Gastroesophageal sphincter (tissue), 4 donors: ENCODE results near the gene HLA-DOA. TPM values are rescaled to one million over a fixed set of nuclear protein-coding genes. Genes with fewer than 3 reads are reported as not detected.

Experiments used
- ATAC-seq: fragments of 150-250 bp; one replicate; pipeline ENCODE4 v1.9.1; 2016; ENCODE audit warnings: mild to moderate bottlenecking, moderate library complexity
- H3K27ac ChIP-seq, 4 donors: fragments of 200-600 bp; sonication (generic) in 3 of 4; 1 replicate in 3 of 4; 2 replicates in 1 of 4; pipeline ENCODE4 v1.5.1; 2016 to 2019
- H3K27me3 ChIP-seq: fragments of 200-600 bp; sonication (generic); one replicate; pipeline ENCODE4 v1.5.1; 2019
- H3K36me3 ChIP-seq, 2 donors: fragments of 200-600 bp; sonication (generic); one replicate each; pipeline ENCODE4 v1.5.1; 2019; ENCODE audit warnings: control low read depth in 1 of 2
- H3K4me1 ChIP-seq, 3 donors: fragments of 200-600 bp; sonication (generic); 1 replicate in 2 of 3; 2 replicates in 1 of 3; pipeline ENCODE4 v1.5.1; 2016 to 2019; ENCODE audit warnings: control low read depth in 2 of 3
- H3K4me3 ChIP-seq, 2 donors: fragments of 200-600 bp; sonication (generic); one replicate each; pipeline ENCODE4 v1.5.1; 2019; ENCODE audit warnings: mild to moderate bottlenecking in 1 of 2, moderate library complexity in 1 of 2
- H3K9me3 ChIP-seq, 3 donors: fragments of 200-600 bp; sonication (generic); one replicate each; pipeline ENCODE4 v1.5.1; 2017 to 2019; ENCODE audit warnings: control low read depth in 2 of 3
- CTCF ChIP-seq, 4 experiments: fragments of 200-600 bp in 2 of 4; fragments of 450-650 bp in 2 of 4; sonication (generic) in 1 of 4; IDR thresholded peaks; one replicate each; pipeline ENCODE4 v1.5.1; 2017 to 2019; ENCODE audit warnings: antibody characterized with exemption in 4 of 4, mild to moderate bottlenecking in 2 of 4, moderate library complexity in 2 of 4
- EP300 ChIP-seq: sonication (generic); formaldehyde crosslinking; IDR thresholded peaks from one replicate; pipeline ENCODE4 v1.6.1; 2017; ENCODE audit warnings: antibody characterized with exemption, mild to moderate bottlenecking
- POLR2A ChIP-seq, 2 donors: fragments of 450-650 bp; IDR thresholded peaks; one replicate each; pipeline ENCODE4 v1.6.1; 2017; ENCODE audit warnings: antibody characterized with exemption in 2 of 2, mild to moderate bottlenecking in 2 of 2, moderate library complexity in 1 of 2
- POLR2AphosphoS5 ChIP-seq: sonication (generic); formaldehyde crosslinking; IDR thresholded peaks from one replicate; pipeline ENCODE4 v1.6.1; 2017; ENCODE audit warnings: antibody characterized with exemption
- WGBS, 2 donors: methylation state at CpG; one replicate each; pipeline ENCODE4 v1.1.5; 2018; ENCODE audit warnings: low coverage in 1 of 2; 5-methylcytosine and 5-hydroxymethylcytosine counted together
- total RNA-seq, 4 donors: library from RNA; depleted of rRNA; stranded (reverse); fragments of >200 nt; gene quantifications; one replicate each; pipeline ENCODE4 v1.1.0, GENCODE V29; 2016

Gene HLA-DOA
- total RNA-seq, 4 donors from 2014 or later = 1.1 to 4.4 (median 1.8) TPM

- ATAC-seq = no peak
- Histone ChIP-seq H3K4me1 (peaks cover 0 to 42% (median 16%) of the 10 kb centered on the region in 3 donors), H3K27me3 (no peaks in the 10 kb centered on the region), H3K27ac (peak overlapping the region; percentile 5 to 100 (median 98)), H3K9me3 (no peaks in the 10 kb centered on the region), H3K36me3 (peaks cover 4 to 46% of the 10 kb centered on the region in 2 donors), H3K4me3 (peak overlapping the region; percentile 91 to 97)
- WGBS, 2 donors = no CpG with 5 or more reads among the region's 70 CpGs
- TF ChIP-seq CTCF (IDR thresholded peaks at IDR 0.05) (no peak), POLR2A (IDR thresholded peaks at IDR 0.05) (no peak), POLR2AphosphoS5 (no peak), EP300 (no peak)
These were observed 36.8 kb downstream of the HLA-DOA start for GRCh38 chr6:32972353-32973143.

GRCh38 chr6:32971581-32972352 is 37.6 kb downstream of the HLA-DOA start:
- no peaks in the 10 kb centered on the region for H3K9me3 ChIP-seq
- H3K4me3 ChIP-seq = peak overlapping the region; percentile 91 to 97
- WGBS, 2 donors = no CpG with 5 or more reads among the region's 58 CpGs
- peaks cover 2 to 42% (median 15%) of the 10 kb centered on the region in 3 donors for H3K4me1 ChIP-seq
- peak; percentile 77 for ATAC-seq
- peak; percentile 100 for TF ChIP-seq POLR2AphosphoS5
- peak; percentile 99 to 100 for TF ChIP-seq POLR2A (IDR thresholded peaks at IDR 0.05)
- TF ChIP-seq CTCF (IDR thresholded peaks at IDR 0.05) = peak in 3 of 4 experiments; percentile 11 to 41 (median 39)
- TF ChIP-seq EP300 = no peak
- H3K36me3 ChIP-seq = peaks cover 4 to 39% of the 10 kb centered on the region in 2 donors
- no peaks in the 10 kb centered on the region for H3K27me3 ChIP-seq
- peak overlapping the region; percentile 94 to 100 (median 98) for H3K27ac ChIP-seq

- Histone ChIP-seq H3K4me1 (peaks cover 2 to 42% (median 13%) of the 10 kb centered on the region in 3 donors), H3K9me3 (no peaks in the 10 kb centered on the region), H3K27ac (peak overlapping the region; percentile 94 to 100 (median 98)), H3K4me3 (peak overlapping the region; percentile 66 to 91), H3K27me3 (no peaks in the 10 kb centered on the region), H3K36me3 (peaks cover 0 to 33% of the 10 kb centered on the region in 2 donors)
- 0 to 1% methylated on average over 7 to 12 of the region's 15 CpGs for WGBS, 2 donors
- no peak for ATAC-seq
- TF ChIP-seq EP300 (no peak), POLR2AphosphoS5 (no peak), CTCF (IDR thresholded peaks at IDR 0.05) (no peak), POLR2A (IDR thresholded peaks at IDR 0.05) (no peak)
These were observed 38.2 kb downstream of the HLA-DOA start for GRCh38 chr6:32971242-32971580.

- Histone ChIP-seq H3K9me3 (no peaks in the 10 kb centered on the region), H3K27ac (peak overlapping the region; percentile 94 to 100 (median 98)), H3K4me3 (peak overlapping the region; percentile 66 to 91), H3K4me1 (peaks cover 2 to 42% (median 12%) of the 10 kb centered on the region in 3 donors), H3K27me3 (no peaks in the 10 kb centered on the region), H3K36me3 (peaks cover 0 to 27% of the 10 kb centered on the region in 2 donors)
- peak; percentile 21 for ATAC-seq
- WGBS, 2 donors = 0% methylated on average over 16 of the region's 43 CpGs; no CpG with 5 or more reads in 1 of the 2 donors
- peak; percentile 61 for TF ChIP-seq POLR2AphosphoS5
- peak in 1 of 2 donors; percentile 44 for TF ChIP-seq POLR2A (IDR thresholded peaks at IDR 0.05)
- TF ChIP-seq EP300 = no peak
These were observed 38.8 kb downstream of the HLA-DOA start for GRCh38 chr6:32970413-32971241.
